GM19397 (cell line): ENCODE results near the gene KIAA1328.

Source experiments
- ATAC-seq: cut with Tn5 transposase; IDR thresholded peaks from one replicate; pipeline ENCODE4 v1.9.1; 2021; ENCODE audit warnings: mild to moderate bottlenecking, moderate library complexity; ENCODE audit not compliant: unreplicated experiment

The KIAA1328 gene

DNA sequence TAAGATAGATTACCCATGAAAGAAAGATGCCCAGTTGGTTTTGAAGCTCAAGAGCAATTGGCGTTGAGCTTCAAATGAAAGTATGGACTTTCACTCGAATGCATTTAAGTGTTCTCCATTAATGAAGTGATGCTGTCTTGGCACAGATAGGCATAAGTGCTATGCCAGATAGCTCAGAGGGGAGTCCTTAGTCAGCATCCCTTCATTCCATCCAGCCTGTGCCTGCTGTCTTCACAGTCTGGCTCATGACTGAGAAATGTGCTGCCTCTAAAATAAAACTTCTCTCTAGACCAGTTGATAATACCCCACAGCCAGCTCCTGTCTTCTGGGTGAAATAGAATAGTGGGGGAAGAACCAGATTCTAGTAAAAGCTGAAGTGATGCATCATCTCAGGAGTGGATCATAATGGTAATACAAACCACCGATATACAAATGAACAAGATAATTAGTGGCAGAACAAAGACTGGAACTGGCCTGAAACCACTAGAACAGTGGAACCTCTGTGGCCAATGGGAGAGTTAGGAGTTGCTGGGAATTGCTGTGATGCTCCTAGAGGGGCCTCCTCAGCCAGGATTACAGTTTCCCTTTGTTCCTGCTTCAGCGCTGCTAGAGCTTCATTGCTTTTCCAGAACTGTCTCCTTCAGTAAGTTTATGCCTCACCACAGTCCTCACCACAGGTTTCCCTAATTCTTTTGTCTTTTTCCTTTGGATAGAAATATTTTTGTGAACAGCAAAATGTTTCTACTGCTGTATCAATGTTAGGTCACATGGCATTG lies 359.3 kb downstream of the KIAA1328 start:
- ATAC-seq, result no peak

DNA sequence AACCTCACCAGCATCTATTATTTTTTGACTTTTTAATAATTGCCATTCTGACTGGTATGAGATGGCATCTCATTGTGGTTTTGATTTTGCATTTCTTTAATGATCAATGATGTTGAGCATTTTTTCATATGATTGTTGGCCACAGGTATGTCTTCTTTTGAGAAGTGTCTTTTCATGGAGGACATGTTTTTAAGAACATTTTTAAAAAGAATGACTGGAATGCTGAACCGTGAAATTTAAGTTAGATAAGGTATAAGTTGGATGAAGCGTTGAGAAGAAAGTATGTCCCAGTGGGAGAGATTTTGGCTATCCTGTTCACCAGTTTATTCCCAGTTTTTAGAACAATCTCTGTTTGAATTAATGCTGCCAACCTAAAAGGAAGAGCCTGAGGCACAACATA lies 370.8 kb downstream of the KIAA1328 start:
- ATAC-seq, result no peak

DNA sequence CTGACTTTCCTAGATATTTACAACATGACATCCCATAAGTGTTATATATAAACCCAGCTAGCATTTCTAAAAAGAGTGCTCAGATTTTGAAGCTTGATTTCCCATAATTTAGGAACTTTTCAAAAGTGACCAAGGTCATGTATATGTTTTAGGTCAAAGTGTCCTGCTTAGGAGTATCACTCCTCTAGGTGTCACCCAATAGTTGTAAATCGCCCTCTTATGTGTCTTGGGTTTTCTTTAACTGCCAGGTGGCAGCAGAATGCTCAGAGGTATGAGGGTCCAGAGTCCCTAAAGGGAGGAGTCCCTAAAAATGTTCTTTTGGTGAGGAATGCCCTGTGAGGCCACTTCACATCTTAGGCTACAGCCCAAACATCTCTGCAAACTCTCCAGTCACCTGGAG lies 378.4 kb downstream of the KIAA1328 start:
- ATAC-seq, result no peak

DNA sequence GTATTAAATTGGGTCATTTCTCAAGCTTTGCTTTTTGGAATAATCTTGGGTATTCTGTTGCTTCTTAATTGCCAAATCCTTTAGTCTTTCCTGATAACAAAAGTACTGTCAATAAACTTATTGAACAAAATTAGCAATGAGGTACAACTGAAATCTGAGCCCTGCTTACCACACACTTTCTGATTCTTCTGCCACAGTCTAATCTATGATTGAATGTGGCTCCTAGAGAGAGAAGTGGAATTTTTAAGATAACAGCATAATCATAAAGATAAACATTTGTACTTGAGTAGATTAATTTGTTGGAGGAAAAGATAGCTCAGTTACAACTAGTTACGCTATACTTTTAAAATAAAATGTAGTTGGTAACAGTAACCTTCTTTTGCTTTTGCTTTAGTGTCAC lies 381.9 kb downstream of the KIAA1328 start:
- ATAC-seq, result no peak

DNA sequence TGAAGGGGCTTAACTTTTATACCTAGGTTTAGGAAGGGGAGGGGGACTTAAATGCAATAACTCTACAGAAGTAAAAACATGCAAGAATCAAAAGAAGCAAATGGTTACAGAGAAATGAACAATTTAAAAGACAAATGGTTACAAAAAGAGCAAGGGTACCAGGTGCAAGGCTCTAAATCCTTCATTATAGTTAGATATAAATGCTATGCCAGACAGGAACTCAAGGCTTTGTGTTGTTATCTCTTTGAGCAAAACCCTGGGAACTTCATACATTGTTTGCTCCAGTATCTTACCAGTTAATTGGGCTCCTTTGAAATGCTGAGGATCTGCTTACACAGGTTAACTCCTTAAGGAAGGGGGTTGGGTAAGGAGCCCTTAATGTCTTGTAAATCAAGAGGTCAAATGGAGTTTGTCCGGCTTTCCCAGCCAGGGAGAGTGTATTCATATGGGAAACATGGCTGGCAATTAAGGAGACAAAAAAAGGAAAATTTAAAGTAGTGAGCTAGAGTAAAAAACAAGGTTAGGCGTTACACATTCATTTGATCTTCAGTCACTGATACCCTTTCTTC lies 389.2 kb downstream of the KIAA1328 start:
- ATAC-seq, result no peak

DNA sequence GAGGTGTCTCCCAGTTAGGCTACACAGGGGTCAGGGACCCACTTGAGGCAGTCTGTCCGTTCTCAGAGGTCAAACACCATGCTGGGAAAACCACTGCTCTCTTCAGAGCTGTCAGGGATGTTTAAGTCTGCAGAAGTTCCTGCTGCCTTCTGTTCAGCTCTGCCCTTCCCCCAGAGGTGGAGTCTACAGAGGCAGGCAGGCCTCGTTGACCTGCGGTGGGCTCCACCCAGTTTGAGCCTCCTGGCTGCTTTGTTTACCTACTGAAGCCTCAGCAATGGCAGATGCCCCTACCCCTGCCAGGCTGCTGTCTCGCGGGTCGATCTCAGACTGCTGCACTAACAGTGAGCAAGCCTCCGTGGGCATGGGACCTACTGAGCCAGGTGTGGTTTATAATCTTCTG lies 390.3 kb downstream of the KIAA1328 start:
- ATAC-seq, result no peak

DNA sequence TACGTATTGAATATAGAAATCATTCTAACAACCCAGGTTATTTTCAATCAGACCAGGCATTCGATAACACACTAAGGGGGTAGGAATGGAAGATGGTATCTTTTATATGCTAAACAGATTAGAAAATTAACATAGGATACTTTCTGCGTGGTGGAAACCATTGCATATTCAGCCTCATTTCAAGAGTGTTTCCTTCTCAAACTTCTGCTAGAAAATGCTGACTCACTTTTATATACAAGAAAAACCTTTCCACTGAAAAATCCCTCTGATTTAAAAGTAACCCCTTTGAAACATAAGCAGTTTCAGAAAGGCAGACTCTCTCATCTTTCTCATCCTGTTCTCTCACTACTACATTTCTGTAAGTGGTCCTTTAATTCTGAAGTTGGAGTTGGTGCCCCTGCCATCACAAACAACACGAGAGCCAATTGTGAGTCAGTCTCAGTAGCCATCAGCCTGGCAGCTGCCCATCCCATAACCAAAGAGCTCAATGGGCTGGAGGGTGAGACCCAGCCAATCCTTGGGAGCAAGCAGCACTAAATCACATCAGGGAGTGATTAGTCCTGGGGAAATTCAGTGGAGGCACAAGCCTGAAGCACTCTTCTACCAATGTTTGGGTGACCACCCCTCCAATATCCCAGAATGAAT lies 393.5 kb downstream of the KIAA1328 start:
- no peak for ATAC-seq

DNA sequence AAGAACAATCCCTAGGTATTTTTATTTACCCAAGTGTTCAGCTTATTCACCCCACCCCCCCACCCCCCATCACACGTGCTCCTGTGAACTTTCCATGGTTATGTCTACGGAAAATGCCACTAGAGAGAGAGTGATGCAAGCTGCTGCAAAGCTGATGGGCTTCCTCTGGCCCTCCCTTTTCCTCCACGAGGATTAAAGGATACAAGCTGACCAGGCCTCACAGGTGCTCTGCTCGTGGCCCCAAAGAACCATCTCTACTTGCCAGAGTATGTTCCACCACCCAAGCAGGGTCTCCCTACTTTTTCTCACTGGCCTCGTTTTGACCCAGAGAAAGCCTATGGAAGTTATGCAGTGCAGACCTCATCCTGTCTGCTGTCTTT lies 394.1 kb downstream of the KIAA1328 start:
- ATAC-seq, result no peak

DNA sequence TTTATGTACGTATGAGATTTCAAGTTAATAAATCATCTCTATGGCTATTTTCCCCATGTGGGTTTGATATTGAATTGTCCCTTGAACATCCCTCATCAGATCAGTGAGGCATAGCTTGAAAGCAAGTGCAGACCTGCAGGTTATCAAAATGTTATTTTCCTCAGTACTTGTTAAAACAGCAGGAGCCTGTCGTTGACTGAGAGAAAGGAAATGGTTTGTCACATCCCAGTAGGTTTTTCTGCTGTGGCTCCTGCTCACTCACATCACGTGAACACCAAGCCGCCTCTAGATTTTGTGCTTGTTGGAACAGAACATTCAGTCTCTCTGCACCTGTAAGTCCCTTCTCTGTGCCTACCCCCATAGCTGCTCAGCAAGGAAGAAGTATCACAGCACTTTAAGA lies 396.4 kb downstream of the KIAA1328 start:
- no peak for ATAC-seq

DNA sequence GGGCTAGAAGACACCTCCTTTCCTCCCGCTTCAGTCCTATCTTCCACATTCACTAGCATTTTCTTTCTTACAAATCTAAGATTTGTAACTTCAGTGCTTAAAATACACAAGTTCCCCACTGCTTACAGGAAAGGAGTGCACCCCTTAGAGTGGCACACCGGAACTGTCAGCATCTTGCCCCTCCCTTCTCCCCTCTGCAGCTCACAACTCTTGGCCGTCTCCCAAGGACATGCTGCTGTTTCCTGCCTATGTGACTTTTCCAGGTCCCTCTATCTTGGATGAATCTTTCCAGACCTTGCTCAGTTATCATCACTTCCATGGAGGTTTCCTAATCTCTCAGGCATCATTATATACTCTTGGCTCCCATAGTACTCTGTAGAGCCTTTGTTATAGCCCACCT lies 401.8 kb downstream of the KIAA1328 start:
- ATAC-seq, result no peak

DNA sequence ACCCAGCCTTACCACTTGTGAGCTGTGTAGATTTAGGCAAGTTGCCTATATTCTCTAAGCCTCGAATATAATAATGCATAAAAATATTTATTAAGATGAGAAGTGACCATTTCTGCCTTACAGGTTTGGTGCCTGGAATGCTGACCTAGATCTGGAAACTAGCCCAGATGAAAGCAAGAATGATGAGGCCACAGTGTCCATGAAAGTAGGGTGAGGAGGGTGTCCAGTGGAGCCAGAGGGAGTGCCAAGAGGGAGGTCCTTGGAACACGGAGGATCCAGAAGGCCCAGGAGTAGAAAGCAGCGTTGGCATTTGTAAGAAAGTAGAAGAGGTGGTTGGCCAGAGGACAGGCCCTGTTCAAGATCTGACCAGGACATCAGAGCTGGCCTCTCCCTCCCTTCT lies 402.3 kb downstream of the KIAA1328 start:
- no peak for ATAC-seq

DNA sequence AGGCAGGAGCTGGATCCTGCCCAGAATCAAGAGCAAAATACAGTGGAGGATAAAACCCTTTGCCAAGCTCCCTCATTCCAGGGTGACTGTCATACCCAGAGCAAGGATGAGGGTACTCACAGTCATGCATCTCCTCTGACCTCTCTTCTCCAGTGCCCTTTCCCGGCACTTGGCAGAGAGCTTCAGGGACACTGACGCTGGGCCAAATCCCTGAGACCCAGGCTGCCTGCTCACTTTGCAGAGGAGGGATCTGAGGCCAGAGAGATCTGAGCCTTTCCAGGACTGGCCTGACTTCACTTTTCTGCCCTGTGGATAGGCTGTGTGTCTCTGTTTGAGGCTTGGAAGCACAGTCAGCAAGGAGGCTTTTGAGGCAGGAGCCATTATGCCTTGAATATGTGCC lies 406.7 kb downstream of the KIAA1328 start:
- ATAC-seq, result no peak

DNA sequence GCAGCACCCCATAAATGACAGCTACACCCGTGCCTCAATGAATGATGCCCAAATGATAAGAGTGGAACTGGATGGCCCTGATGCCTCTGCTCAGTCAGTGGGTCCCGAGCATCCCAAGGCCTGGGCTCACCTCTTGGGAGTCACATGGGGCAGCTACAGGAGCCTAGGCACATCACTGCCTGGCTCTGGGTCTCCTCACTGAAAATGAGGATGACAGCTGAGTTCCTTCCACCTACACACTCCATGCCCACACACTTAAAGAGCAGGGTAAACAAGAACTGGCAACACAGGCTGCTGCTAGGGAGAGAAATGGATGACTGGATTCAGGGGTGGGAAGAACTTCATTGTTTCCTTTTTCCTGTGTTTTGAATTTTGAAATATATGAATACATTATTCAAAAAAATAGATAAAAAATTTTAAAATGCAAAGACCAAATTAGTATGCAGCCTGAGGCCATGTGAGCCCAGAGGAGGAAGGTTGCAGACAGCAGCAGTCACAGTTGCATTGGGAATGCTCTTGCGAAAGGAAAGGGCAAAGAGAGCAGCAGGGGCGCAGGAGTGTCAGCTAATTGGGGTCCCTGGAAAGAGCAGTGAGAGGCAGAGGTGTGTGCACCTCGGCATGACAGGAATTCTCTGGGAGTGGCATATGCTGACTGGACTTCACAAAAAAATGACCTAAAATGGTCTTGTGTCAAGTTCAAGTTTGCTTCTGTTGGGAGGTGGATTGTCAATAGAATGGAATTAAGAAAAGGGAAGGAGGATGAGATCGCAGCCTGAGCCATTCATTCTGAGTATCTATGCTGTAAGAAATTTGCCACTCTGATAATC lies 409.6 kb downstream of the KIAA1328 start:
- no peak for ATAC-seq

DNA sequence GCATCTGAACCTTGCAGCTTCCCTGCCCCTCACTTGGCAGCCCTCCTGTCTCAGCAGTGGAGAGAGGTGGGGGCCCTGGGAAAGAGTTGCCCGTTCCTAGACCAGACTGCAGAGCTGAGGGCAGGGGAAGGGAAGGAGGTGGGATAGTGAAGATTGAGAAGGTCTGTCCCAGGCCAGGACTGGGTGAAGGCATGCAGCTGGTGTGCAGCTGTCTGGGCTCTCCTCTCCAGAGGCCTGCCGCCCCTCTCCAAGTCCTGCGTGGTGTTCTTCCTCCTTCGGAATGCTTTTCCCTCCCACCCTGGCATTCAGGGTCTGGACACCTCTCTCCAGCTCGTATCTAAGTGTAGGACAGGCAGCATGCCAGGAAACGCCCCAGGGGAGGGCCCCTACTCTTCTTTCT lies 413.2 kb downstream of the KIAA1328 start:
- ATAC-seq, result no peak

DNA sequence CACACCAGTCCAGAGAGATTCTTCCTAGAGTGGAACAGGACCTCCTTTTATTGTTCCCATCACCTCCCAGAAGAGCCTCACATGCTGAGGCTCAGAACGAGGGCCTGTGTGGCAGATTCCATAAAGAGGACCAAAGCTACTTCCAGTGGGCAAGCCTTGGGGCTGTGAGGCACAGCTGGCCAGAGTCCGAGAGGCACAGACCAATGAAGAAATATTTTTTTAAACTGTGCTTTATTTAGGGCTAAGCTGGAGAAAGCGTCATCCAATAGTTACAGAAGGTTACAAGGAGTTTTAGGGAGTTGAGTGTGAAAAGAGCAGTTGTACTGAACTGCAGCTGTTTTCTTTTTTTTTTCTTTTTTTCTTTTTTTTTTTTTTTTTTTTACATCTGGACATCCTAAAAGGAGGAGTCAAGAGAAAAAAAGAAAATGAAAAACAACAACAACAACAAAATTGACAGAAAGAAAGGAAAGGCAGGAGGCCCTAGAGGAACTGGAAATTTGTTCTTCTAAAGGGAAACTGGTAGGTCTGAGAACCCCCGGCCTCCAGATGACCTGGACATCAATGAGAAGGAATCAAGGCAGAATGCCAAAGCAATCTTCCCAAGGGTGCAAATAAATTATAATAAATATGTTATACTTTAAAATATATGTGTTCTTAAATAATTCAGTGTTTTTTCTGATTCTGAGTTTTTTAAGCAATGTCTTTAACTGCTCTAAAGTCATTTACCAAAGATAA lies 414.1 kb downstream of the KIAA1328 start:
- ATAC-seq, result no peak

DNA sequence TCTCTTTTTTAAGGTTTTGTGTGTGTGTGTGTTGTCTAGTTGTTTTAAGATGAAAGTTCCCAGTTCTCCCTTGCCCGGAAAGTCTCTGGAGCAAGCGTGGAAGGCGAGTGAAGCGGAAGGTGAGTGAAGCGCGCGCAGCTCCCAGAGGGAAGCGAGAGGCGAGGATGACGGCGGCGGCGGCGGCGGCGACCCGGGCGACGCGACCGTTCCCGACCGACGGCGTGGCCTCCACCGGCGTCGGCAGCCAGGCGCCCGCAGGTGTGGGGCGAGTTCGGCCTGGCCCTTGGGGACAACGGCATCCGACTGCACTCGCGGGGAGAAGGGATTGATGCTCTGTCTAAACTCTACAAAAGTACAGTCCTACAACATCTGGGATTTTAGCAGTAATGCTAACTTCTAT lies 414.8 kb downstream of the KIAA1328 start:
- no peak for ATAC-seq

DNA sequence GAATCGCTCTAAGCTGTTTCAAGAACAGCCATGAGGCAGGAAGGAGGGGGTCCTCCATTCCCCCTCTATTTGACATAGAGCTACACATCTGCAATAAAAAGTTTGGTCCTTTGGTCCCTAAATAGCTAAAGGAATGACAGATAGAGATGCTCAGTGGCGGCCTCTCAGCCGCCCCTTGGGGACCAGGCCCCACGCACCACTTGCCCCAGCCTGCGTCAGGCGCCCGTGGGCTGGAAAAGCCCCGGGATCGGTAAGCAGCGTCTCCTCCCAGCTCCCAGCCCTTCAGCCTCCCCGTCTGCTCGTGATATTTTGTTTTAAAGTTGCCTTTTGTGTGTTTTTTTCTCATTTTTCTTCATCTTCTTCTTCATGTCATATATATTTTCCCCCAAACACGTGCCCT lies 415.7 kb downstream of the KIAA1328 start:
- no peak for ATAC-seq

DNA sequence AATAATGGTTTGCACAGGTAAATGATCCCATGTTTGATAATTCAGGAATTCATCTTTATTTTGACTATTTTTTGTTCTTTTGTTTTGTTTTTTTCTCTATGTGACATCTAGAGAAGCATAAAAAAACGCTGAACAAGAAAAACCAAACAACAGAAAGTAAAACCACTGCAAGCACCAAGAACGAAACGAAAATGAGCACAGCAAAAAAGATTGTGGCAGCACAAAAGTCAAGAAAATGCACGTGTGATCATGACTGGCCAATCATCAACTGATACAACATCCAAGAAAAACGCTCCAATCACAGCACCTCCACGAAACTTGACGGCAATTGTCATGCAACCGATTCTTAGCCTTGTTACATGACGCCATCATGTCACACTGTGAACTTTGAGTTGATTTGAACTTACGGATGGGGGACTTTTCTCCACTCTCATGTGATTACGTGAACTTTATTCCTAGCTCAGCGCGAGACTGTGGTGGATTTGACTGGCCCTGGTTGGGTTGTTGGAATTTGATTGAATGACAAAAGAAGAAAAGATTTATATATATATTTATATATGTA lies 417.9 kb downstream of the KIAA1328 start:
- ATAC-seq, result no peak

DNA sequence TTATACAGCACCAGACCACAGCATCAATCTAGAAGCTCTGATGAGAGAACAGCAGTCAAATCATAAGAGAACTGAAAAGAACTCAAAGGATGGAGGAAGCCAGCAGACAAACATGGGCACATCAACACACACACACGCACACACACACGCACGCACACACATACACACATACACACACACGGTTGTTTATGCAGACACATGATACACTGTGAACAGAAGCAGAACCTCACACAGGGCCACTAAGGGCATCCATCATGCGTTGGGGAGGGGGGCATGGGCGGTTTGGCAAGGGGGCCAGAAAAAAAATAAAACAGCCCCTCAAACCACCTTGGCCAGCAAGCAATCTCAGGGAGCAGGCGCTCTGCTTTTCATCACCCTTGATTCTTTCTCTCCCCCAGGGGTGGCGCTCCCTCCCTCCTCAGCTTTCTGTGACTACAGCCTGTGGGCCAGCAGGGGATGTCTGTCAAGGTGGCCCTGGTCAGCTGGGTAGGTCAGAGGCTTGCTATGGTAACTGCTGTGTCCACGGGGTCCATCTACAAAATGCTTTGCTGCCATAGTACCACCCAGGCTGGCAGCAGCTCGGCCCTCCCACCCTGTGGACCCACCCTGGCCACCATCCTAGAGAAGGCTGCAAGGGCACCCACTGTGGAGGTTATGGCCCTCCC lies 418.7 kb downstream of the KIAA1328 start:
- no peak for ATAC-seq

DNA sequence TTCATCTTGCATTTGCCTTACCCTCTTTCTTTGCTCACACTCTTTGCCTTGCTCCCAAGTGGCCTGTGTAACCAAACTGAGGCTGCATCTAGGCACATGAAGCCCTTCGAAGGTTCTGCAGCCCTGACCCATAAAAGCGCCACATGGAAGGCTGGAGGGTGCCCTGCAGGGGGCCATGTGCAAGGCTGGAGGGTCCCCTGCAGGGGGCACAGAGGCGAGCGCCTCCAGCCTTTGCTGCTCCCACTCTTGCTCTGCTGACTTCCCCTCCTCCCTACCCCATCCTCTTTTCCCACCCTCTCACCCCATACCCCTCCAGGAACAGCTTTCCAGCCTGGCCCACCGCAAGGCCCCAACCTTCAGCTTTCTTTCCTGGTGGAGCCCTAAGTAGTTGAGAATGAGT lies 419.4 kb downstream of the KIAA1328 start:
- ATAC-seq, result no peak
